GM18867 (cell line): ENCODE measurements around the gene DNAJC11.
"Not testable (repeated sequence)": the region's sequence is repeated elsewhere in the genome, so short reads cannot be mapped to it uniquely, and the experiment has no call there.

Source experiments
- ATAC-seq: cut with Tn5 transposase; IDR thresholded peaks from one replicate; pipeline ENCODE4 v1.9.1; 2021; ENCODE audit warnings: mild to moderate bottlenecking, moderate library complexity; ENCODE audit not compliant: unreplicated experiment

DNAJC11 gene

GRCh38 chr1:6701437-6702153 is at the start of gene DNAJC11:
TSS of gene DNAJC11 (minus strand) at chr1:6701816. CDS start at chr1:6701800, 16 bp downstream.
- peak; percentile 90 for ATAC-seq

GRCh38 chr1:6750490-6750889 is 48.9 kb upstream of the DNAJC11 start:
- no peak for ATAC-seq

- no peak for ATAC-seq
These were observed 46.1 kb upstream of the DNAJC11 start for GRCh38 chr1:6747674-6748073.

- no peak for ATAC-seq
These were observed 43.5 kb upstream of the DNAJC11 start for GRCh38 chr1:6745073-6745472.

- ATAC-seq = peak; percentile 40
These were observed 41.8 kb upstream of the DNAJC11 start for GRCh38 chr1:6743189-6744101.

- not testable (repeated sequence) for ATAC-seq
These were observed 41.1 kb upstream of the DNAJC11 start for GRCh38 chr1:6742676-6743188.

- no peak for ATAC-seq
These were observed 37.5 kb upstream of the DNAJC11 start for GRCh38 chr1:6738987-6739676.

- no peak for ATAC-seq
These were observed 31.3 kb upstream of the DNAJC11 start for GRCh38 chr1:6732942-6733341.

GRCh38 chr1:6731905-6732304 is 30.3 kb upstream of the DNAJC11 start:
- no peak for ATAC-seq

- no peak for ATAC-seq
These were observed 29.3 kb upstream of the DNAJC11 start for GRCh38 chr1:6730880-6731279.

GRCh38 chr1:6730473-6730872 is 28.9 kb upstream of the DNAJC11 start:
- no peak for ATAC-seq

GRCh38 chr1:6727535-6727934 is 25.9 kb upstream of the DNAJC11 start:
- ATAC-seq = no peak

- ATAC-seq = no peak
These were observed 24.6 kb upstream of the DNAJC11 start for GRCh38 chr1:6726253-6726652.

GRCh38 chr1:6724517-6725141 is 23.0 kb upstream of the DNAJC11 start:
- no peak for ATAC-seq

GRCh38 chr1:6723621-6724428 is 22.2 kb upstream of the DNAJC11 start:
- no peak for ATAC-seq

GRCh38 chr1:6711174-6711573 is 9.6 kb upstream of the DNAJC11 start:
- ATAC-seq = no peak

- no peak for ATAC-seq
These were observed 3.1 kb upstream of the DNAJC11 start for GRCh38 chr1:6704746-6705145.

GRCh38 chr1:6703016-6703415 is 1.4 kb upstream of the DNAJC11 start:
- no peak for ATAC-seq

- no peak for ATAC-seq
These were observed 671 bp downstream of the DNAJC11 start for GRCh38 chr1:6700853-6701436.

GRCh38 chr1:6699915-6700314 is 1.7 kb downstream of the DNAJC11 start:
- not testable (repeated sequence) for ATAC-seq
